ENCODE measurements around the gene ZFYVE28.

DNA sequence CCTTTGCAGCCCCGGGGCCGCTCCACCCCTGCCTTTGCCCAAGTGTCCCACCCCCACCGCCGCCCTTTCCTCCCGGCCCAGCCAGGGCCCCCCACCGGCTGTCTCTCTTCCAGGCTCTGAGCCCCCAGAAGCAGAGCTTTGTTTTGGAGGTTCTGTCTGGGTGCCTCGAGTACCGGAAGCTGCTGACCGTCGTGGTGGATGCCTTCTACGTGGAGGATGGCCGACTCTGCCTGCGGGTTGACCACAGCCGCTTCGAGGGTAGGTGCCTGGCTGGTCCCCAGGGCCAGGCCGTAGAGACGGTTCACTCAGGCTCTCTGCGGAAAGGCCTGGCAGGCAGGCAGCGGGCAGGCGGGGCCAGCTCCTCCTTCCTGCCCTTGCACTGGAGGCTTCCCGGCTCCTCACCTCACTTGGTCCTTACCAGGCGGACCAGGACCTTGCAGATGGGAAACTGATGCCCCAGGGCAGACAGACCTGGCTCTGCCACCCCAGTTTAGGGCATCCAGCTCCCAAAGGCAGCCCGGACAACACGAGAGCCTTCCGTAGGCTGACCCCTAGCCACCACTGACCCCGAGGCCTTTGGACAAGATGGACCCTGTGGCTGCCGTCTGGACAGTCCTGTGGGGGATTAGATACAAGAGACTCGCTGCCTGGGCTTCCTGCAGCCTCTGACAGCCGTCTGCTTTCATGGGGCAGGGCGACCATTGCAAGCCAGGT, 18.5 kb upstream of the ZFYVE28 start:
- no peak for TF ChIP-seq EGR1 (IDR thresholded peaks at IDR 0.05)
- no peak for TF ChIP-seq RAD21 (IDR thresholded peaks at IDR 0.05; ENCODE audit: low read depth)
- TF ChIP-seq ZBTB7A (IDR thresholded peaks at IDR 0.05; ENCODE audit: low read depth): no peak
- no peak for TF ChIP-seq CREB1 (IDR thresholded peaks at IDR 0.05; ENCODE audit: low read depth)
- no peak for TF ChIP-seq EP300 (IDR thresholded peaks at IDR 0.05; ENCODE audit: borderline replicate concordance)
- TF ChIP-seq, protein P1, sequence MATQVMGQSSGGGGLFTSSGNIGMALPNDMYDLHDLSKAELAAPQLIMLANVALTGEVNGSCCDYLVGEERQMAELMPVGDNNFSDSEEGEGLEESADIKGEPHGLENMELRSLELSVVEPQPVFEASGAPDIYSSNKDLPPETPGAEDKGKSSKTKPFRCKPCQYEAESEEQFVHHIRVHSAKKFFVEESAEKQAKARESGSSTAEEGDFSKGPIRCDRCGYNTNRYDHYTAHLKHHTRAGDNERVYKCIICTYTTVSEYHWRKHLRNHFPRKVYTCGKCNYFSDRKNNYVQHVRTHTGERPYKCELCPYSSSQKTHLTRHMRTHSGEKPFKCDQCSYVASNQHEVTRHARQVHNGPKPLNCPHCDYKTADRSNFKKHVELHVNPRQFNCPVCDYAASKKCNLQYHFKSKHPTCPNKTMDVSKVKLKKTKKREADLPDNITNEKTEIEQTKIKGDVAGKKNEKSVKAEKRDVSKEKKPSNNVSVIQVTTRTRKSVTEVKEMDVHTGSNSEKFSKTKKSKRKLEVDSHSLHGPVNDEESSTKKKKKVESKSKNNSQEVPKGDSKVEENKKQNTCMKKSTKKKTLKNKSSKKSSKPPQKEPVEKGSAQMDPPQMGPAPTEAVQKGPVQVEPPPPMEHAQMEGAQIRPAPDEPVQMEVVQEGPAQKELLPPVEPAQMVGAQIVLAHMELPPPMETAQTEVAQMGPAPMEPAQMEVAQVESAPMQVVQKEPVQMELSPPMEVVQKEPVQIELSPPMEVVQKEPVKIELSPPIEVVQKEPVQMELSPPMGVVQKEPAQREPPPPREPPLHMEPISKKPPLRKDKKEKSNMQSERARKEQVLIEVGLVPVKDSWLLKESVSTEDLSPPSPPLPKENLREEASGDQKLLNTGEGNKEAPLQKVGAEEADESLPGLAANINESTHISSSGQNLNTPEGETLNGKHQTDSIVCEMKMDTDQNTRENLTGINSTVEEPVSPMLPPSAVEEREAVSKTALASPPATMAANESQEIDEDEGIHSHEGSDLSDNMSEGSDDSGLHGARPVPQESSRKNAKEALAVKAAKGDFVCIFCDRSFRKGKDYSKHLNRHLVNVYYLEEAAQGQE (IDR thresholded peaks at IDR 0.05; ENCODE audit: low read depth): no peak
- TF ChIP-seq TAF1 (IDR thresholded peaks at IDR 0.05; ENCODE audit: low read depth): no peak
- no peak for TF ChIP-seq YY1 (IDR thresholded peaks at IDR 0.05; ENCODE audit: low read depth)
